ENCODE results near the gene NCAPD2.

Gene NCAPD2

DNA sequence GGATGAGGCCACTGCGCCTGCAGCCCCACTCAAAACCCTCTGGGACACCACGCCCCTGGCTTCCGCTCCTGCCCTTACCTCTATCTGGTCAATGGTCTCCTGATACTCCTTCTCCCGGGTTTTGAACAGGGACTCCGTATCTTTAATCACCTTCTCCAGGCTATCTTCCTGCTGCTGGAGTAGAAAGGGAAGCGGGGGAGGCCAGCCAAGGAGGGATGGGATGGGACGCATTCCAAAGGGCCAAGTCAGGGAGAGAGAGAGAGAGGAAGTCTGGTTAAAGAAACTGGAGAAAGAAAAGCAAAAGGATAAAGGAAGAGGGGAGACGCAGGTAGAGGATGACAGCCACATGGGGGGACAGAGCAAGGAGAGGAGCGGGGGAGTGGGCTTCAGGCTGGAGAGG lies 54.1 kb downstream of the NCAPD2 start:
- no peaks in the 10 kb centered on the region for H3K9me3 ChIP-seq (ENCODE audit: control insufficient read depth, low read length)
- peak overlapping the region; percentile 88 for H3K27ac ChIP-seq (ENCODE audit: low read length, poor library complexity, severe bottlenecking)
- peak overlapping the region; percentile 75 to 91 for H2BK12ac ChIP-seq (ENCODE audit: low read length in 2 of 2)
- H4K91ac ChIP-seq (ENCODE audit: low read length): peak overlapping the region; percentile 92
- peak overlapping the region; percentile 68 for H2BK15ac ChIP-seq (ENCODE audit: low read depth, poor library complexity, severe bottlenecking)
- peak overlapping the region; percentile 78 to 88 for H3K18ac ChIP-seq (ENCODE audit: low read depth in 1 of 2, low read length in 2 of 2)
- no peaks in the 10 kb centered on the region for H3K27me3 ChIP-seq (ENCODE audit: control insufficient read depth in 1 of 2, insufficient read depth in 1 of 2, low read length in 2 of 2)
- peak overlapping the region; percentile 85 for H2AK5ac ChIP-seq (ENCODE audit: low read length, severe bottlenecking)
- peak overlapping the region in 1 of 2 experiments; percentile 47 for H3K14ac ChIP-seq (ENCODE audit: low read length in 2 of 2)
- H3K36me3 ChIP-seq (ENCODE audit: control insufficient read depth in 1 of 2, insufficient read depth in 2 of 2, low read depth in 1 of 2, low read length in 2 of 2): peaks cover 46 to 63% of the 10 kb centered on the region in 2 experiments
- peak overlapping the region; percentile 34 for H3K4me2 ChIP-seq (ENCODE audit: low read length, poor library complexity, severe bottlenecking)
- peak overlapping the region; percentile 71 for H2BK120ac ChIP-seq (ENCODE audit: low read depth, low read length)
- DNase-seq: peak; percentile 82
- no peak overlapping the region for H2AFZ ChIP-seq (ENCODE audit: low read depth, low read length)
- H3K4me1 ChIP-seq (ENCODE audit: control insufficient read depth, insufficient read depth, low read depth, low read length): peaks cover 46% of the 10 kb centered on the region
- peak overlapping the region in 1 of 2 experiments; percentile 78 for H3K4me3 ChIP-seq (ENCODE audit: insufficient read depth in 1 of 2, low read depth in 1 of 2, low read length in 2 of 2)
- H3K4ac ChIP-seq (ENCODE audit: low read depth in 1 of 2, low read length in 2 of 2): peak overlapping the region; percentile 83 to 86
- H2BK5ac ChIP-seq (ENCODE audit: low read depth, low read length, poor library complexity, severe bottlenecking): peak overlapping the region; percentile 66
- H4K8ac ChIP-seq (ENCODE audit: low read length): peak overlapping the region; percentile 83
- H3K9ac ChIP-seq (ENCODE audit: low read length): peak overlapping the region; percentile 98
- peak overlapping the region in 1 of 2 experiments; percentile 84 for H3K23ac ChIP-seq (ENCODE audit: low read length in 2 of 2)
- WGBS: 36% methylated on average over 7 of the region's 9 CpGs
- peaks cover 20% of the 10 kb centered on the region for H3K79me1 ChIP-seq (replicated peaks; ENCODE audit: low read length, poor library complexity, severe bottlenecking)

DNA sequence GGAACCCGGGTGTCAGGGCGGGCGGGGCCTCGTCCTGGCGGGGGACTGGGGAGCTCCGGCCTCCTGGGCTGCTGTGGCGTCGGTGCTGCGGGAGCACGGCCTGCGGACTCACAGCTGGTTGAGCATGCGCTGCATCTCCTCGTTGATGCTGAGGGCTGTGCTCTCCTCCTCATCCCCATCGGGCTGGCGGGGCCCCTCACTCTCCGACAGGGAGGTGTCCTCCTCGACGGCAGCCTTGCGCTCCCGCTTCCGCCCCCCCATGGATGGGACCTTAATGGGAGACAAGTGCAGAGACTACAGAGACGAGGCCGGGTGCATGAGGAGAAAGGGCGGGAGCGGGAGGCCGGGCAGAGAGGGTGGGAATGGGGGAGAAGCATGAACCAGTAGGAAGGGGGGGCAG lies 54.7 kb downstream of the NCAPD2 start:
- H3K27me3 ChIP-seq (ENCODE audit: control insufficient read depth in 1 of 2, insufficient read depth in 1 of 2, low read length in 2 of 2): no peaks in the 10 kb centered on the region
- H2BK15ac ChIP-seq (ENCODE audit: low read depth, poor library complexity, severe bottlenecking): peak overlapping the region; percentile 68
- peak overlapping the region; percentile 98 for H3K9ac ChIP-seq (ENCODE audit: low read length)
- no peak overlapping the region for H2AFZ ChIP-seq (ENCODE audit: low read depth, low read length)
- WGBS: 85% methylated on average over 26 of the region's 26 CpGs
- peak overlapping the region; percentile 83 for H4K8ac ChIP-seq (ENCODE audit: low read length)
- H3K23ac ChIP-seq (ENCODE audit: low read length in 2 of 2): peak overlapping the region in 1 of 2 experiments; percentile 0
- DNase-seq: no peak
- H4K91ac ChIP-seq (ENCODE audit: low read length): peak overlapping the region; percentile 92
- peak overlapping the region; percentile 88 for H3K27ac ChIP-seq (ENCODE audit: low read length, poor library complexity, severe bottlenecking)
- H2BK12ac ChIP-seq (ENCODE audit: low read length in 2 of 2): peak overlapping the region; percentile 26 to 75
- H3K4ac ChIP-seq (ENCODE audit: low read depth in 1 of 2, low read length in 2 of 2): peak overlapping the region; percentile 77 to 86
- H2BK5ac ChIP-seq (ENCODE audit: low read depth, low read length, poor library complexity, severe bottlenecking): peak overlapping the region; percentile 35
- H2BK120ac ChIP-seq (ENCODE audit: low read depth, low read length): peak overlapping the region; percentile 71
- peak overlapping the region in 1 of 2 experiments; percentile 78 for H3K4me3 ChIP-seq (ENCODE audit: insufficient read depth in 1 of 2, low read depth in 1 of 2, low read length in 2 of 2)
- no peaks in the 10 kb centered on the region for H3K9me3 ChIP-seq (ENCODE audit: control insufficient read depth, low read length)
- peak overlapping the region; percentile 78 for H2AK5ac ChIP-seq (ENCODE audit: low read length, severe bottlenecking)
- H3K4me2 ChIP-seq (ENCODE audit: low read length, poor library complexity, severe bottlenecking): peak overlapping the region; percentile 34
- peak overlapping the region in 1 of 2 experiments; percentile 15 for H3K14ac ChIP-seq (ENCODE audit: low read length in 2 of 2)
- H3K36me3 ChIP-seq (ENCODE audit: control insufficient read depth in 1 of 2, insufficient read depth in 2 of 2, low read depth in 1 of 2, low read length in 2 of 2): peaks cover 43 to 59% of the 10 kb centered on the region in 2 experiments
- H3K79me1 ChIP-seq (replicated peaks; ENCODE audit: low read length, poor library complexity, severe bottlenecking): peaks cover 19% of the 10 kb centered on the region
- H3K18ac ChIP-seq (ENCODE audit: low read depth in 1 of 2, low read length in 2 of 2): peak overlapping the region; percentile 78 to 84
- H3K4me1 ChIP-seq (ENCODE audit: control insufficient read depth, insufficient read depth, low read depth, low read length): peaks cover 51% of the 10 kb centered on the region

DNA sequence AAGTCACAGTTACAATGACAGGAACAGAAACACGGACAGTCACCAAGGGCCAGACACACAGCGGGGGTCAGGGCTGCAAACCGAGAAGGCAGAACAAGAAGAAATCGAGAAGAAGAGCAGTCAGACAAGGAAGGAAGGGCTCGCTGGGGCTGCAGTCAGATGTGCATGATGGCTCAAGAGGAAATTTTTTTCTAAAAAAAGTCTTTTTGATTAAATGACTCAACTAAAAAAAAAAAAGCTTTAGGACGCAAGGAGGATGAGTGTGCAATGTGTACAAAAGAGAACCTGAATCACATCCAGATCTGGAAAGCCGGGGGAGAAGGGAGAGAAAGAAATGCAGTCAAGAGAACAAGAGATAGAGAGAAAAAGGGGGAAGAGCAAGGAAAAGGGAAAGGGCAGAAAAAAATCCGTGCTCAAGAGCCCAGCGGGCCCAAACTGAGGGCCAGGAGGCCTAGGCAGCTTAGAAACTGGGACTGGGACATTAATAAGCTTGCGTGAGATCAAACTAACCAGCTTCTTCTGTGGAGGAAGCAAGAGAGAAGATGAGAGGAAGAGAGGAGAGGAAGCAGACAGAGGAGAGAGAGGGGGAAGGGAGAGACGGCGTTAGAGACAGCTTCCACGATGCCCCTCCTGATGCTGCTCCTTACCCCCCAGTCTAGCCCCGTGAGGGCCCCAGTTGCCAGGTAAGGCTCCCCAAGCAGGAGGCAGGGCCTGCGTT lies 55.2 kb downstream of the NCAPD2 start:
- peak overlapping the region; percentile 60 for H4K91ac ChIP-seq (ENCODE audit: low read length)
- H2BK12ac ChIP-seq (ENCODE audit: low read length in 2 of 2): peak overlapping the region; percentile 75
- peak overlapping the region in 1 of 2 experiments; percentile 78 for H3K4me3 ChIP-seq (ENCODE audit: insufficient read depth in 1 of 2, low read depth in 1 of 2, low read length in 2 of 2)
- peak overlapping the region; percentile 78 to 84 for H3K18ac ChIP-seq (ENCODE audit: low read depth in 1 of 2, low read length in 2 of 2)
- peaks cover 19% of the 10 kb centered on the region for H3K79me1 ChIP-seq (replicated peaks; ENCODE audit: low read length, poor library complexity, severe bottlenecking)
- H3K9ac ChIP-seq (ENCODE audit: low read length): peak overlapping the region; percentile 98
- no peaks in the 10 kb centered on the region for H3K9me3 ChIP-seq (ENCODE audit: control insufficient read depth, low read length)
- H3K23ac ChIP-seq (ENCODE audit: low read length in 2 of 2): peak overlapping the region in 1 of 2 experiments; percentile 0
- no peak overlapping the region for H2AFZ ChIP-seq (ENCODE audit: low read depth, low read length)
- 70% methylated on average over 12 of the region's 15 CpGs for WGBS
- peak overlapping the region; percentile 35 for H2BK5ac ChIP-seq (ENCODE audit: low read depth, low read length, poor library complexity, severe bottlenecking)
- H3K4me1 ChIP-seq (ENCODE audit: control insufficient read depth, insufficient read depth, low read depth, low read length): peaks cover 53% of the 10 kb centered on the region
- peak overlapping the region; percentile 83 for H4K8ac ChIP-seq (ENCODE audit: low read length)
- H2AK5ac ChIP-seq (ENCODE audit: low read length, severe bottlenecking): peak overlapping the region; percentile 33
- peak overlapping the region in 1 of 2 experiments; percentile 5 for H3K14ac ChIP-seq (ENCODE audit: low read length in 2 of 2)
- H3K4me2 ChIP-seq (ENCODE audit: low read length, poor library complexity, severe bottlenecking): no peak overlapping the region
- H3K27me3 ChIP-seq (ENCODE audit: control insufficient read depth in 1 of 2, insufficient read depth in 1 of 2, low read length in 2 of 2): no peaks in the 10 kb centered on the region
- peak overlapping the region; percentile 77 to 86 for H3K4ac ChIP-seq (ENCODE audit: low read depth in 1 of 2, low read length in 2 of 2)
- DNase-seq: peak; percentile 73
- peaks cover 41 to 55% of the 10 kb centered on the region in 2 experiments for H3K36me3 ChIP-seq (ENCODE audit: control insufficient read depth in 1 of 2, insufficient read depth in 2 of 2, low read depth in 1 of 2, low read length in 2 of 2)
- no peak overlapping the region for H2BK120ac ChIP-seq (ENCODE audit: low read depth, low read length)
- H3K27ac ChIP-seq (ENCODE audit: low read length, poor library complexity, severe bottlenecking): peak overlapping the region; percentile 88
- no peak overlapping the region for H2BK15ac ChIP-seq (ENCODE audit: low read depth, poor library complexity, severe bottlenecking)

DNA sequence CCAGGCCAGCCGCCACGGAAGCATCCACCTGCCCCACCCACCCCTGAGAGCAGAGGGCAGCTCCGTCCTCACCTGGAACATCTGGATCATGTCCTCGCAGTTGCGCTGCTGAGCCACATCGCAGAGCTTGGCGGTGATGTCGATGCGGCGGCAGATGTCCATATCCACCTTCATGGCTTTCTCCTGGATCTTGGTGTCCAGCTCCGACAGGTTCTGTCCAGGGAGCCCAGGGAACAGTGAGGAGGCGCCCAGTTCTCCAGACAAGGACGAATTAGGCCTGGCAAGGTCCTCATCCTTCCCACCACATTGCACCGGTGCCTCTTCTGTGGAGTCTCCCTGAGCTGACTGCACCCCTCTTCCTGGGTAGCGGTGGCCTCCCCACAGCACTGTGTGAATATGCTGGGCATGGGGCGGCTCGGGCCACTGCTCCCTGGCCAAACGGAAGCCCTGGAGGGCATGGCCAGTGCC lies 55.8 kb downstream of the NCAPD2 start:
- H3K4me1 ChIP-seq (ENCODE audit: control insufficient read depth, insufficient read depth, low read depth, low read length): peaks cover 58% of the 10 kb centered on the region
- H2AK5ac ChIP-seq (ENCODE audit: low read length, severe bottlenecking): peak overlapping the region; percentile 5
- H2BK5ac ChIP-seq (ENCODE audit: low read depth, low read length, poor library complexity, severe bottlenecking): no peak overlapping the region
- no peak overlapping the region for H2BK15ac ChIP-seq (ENCODE audit: low read depth, poor library complexity, severe bottlenecking)
- H4K91ac ChIP-seq (ENCODE audit: low read length): peak overlapping the region; percentile 44
- H3K9ac ChIP-seq (ENCODE audit: low read length): peak overlapping the region; percentile 98
- 96% methylated on average over 18 of the region's 18 CpGs for WGBS
- no peak for DNase-seq
- H3K79me1 ChIP-seq (replicated peaks; ENCODE audit: low read length, poor library complexity, severe bottlenecking): peaks cover 15% of the 10 kb centered on the region
- no peak overlapping the region for H2AFZ ChIP-seq (ENCODE audit: low read depth, low read length)
- no peaks in the 10 kb centered on the region for H3K9me3 ChIP-seq (ENCODE audit: control insufficient read depth, low read length)
- no peak overlapping the region for H3K4me2 ChIP-seq (ENCODE audit: low read length, poor library complexity, severe bottlenecking)
- H3K27me3 ChIP-seq (ENCODE audit: control insufficient read depth in 1 of 2, insufficient read depth in 1 of 2, low read length in 2 of 2): no peaks in the 10 kb centered on the region
- H3K27ac ChIP-seq (ENCODE audit: low read length, poor library complexity, severe bottlenecking): no peak overlapping the region
- H3K18ac ChIP-seq (ENCODE audit: low read depth in 1 of 2, low read length in 2 of 2): peak overlapping the region in 1 of 2 experiments; percentile 50
- H3K23ac ChIP-seq (ENCODE audit: low read length in 2 of 2): no peak overlapping the region
- H2BK120ac ChIP-seq (ENCODE audit: low read depth, low read length): no peak overlapping the region
- peak overlapping the region in 1 of 2 experiments; percentile 5 for H3K14ac ChIP-seq (ENCODE audit: low read length in 2 of 2)
- H4K8ac ChIP-seq (ENCODE audit: low read length): peak overlapping the region; percentile 20
- H2BK12ac ChIP-seq (ENCODE audit: low read length in 2 of 2): peak overlapping the region in 1 of 2 experiments; percentile 75
- H3K4ac ChIP-seq (ENCODE audit: low read depth in 1 of 2, low read length in 2 of 2): peak overlapping the region in 1 of 2 experiments; percentile 58
- peak overlapping the region in 1 of 2 experiments; percentile 23 for H3K4me3 ChIP-seq (ENCODE audit: insufficient read depth in 1 of 2, low read depth in 1 of 2, low read length in 2 of 2)
- peaks cover 35 to 49% of the 10 kb centered on the region in 2 experiments for H3K36me3 ChIP-seq (ENCODE audit: control insufficient read depth in 1 of 2, insufficient read depth in 2 of 2, low read depth in 1 of 2, low read length in 2 of 2)

All from mesenchymal stem cell (in vitro differentiated cells and primary cell).